ENCODE measurements around the gene CD46. TPM values are rescaled to one million over a fixed set of nuclear protein-coding genes. Genes with fewer than 3 reads are reported as not detected.
A peak's percentile ranks its signal among the peaks of the same experiment; 100 is the strongest.

Gene CD46
- total RNA-seq, 2 experiments from 2014 or later: 140 to 145 TPM

DNA sequence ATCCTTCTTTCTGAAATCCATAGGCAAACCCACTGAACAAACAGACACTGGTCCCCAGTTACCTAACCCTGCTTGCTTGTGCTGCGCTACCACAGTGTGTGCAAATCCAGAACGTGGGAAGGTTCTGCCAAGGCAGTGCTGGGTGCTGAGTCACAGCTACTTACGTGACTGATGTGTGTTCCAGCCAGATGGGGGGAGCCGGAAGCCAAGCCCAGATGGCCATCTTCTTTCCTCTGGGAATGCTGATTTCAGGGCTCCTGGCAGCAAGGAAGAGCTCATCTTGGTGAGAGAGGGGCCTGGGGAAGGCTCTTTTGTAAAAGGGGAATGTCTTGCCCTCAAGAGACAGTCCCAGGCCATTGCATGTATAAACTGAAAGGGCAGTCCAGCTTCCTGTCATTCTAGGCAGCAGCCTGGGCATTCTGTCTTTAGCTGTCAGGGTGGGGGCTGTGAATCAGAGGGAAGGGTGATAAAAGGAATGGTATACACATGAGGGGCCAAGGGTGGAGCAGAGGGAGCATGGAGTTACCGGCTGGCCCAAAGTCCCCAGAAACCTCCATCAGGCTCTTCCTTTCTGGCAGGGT is 54.1 kb downstream of the CD46 start:
- POLR2A ChIA-PET: interaction anchor here (1.4 to 2.1 kb wide), 2 partner anchors 8 to 18 kb away, joined by 6 to 11 read pairs; no protein-coding TSS in a partner anchor

DNA sequence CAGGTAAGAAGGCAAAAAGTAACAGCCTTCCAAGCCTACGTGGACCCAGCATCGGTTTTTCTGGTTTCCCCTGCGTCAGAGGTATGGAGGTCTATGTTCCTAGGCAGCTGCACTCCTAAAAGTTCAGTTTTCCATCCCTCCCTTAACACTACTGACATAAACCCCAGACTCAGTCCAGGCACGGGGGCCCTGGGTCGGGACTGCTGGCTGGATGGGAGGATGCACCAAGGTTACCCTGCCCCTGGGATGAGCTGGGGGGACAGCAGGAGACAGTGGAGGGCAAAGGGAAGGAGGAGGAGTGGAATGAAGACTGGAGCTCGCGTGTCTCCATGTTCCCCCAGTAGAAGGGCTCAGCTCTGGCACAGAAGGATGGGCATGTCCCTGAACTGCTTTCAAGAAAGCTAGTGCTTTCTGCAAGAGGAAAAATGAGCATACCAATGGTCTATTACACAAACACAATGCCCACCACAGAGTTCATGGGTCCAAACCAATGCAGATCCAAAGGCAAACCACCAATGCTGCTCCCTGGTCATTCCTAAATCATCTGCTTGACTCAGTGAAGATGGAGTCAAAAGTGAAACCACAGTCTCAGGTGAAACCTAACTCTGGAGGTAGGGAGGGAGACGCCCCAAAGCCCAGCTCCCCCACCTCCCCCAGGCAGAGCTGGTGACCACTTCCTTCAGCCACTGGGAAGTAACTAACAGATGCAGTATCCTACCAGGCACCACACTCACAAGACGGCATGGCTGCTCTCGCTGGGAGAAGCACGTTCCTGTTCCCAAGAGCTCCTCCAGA is 54.9 kb downstream of the CD46 start:
- H3K36me3 Mint-ChIP-seq (ENCODE audit: low read depth): peaks cover 70% of the 10 kb centered on the region
- no peaks in the 10 kb centered on the region for H3K27me3 Mint-ChIP-seq
- H3K4me1 Mint-ChIP-seq: peaks cover 40% of the 10 kb centered on the region
- H3K27ac Mint-ChIP-seq: peak overlapping the region; percentile 64
- no peak overlapping the region for H3K4me3 Mint-ChIP-seq
- ChIA-PET POLR2A (interaction anchor here (1.4 to 2.1 kb wide), 3 partner anchors 9 to 19 kb away, joined by 4 to 11 read pairs (median 6); no protein-coding TSS in a partner anchor), CTCF (interaction anchor here (0.9 to 2.5 kb wide), 4 partner anchors 9 to 156 kb away, joined by 3 to 18 read pairs (median 4); no protein-coding TSS in a partner anchor)
- DNase-seq: peak; percentile 36
- no peaks in the 10 kb centered on the region for H3K9me3 Mint-ChIP-seq

More for the DNA sequence above, 54.1 kb downstream of the CD46 start:
- H3K4me1 Mint-ChIP-seq: peaks cover 41% of the 10 kb centered on the region
- peaks cover 74% of the 10 kb centered on the region for H3K36me3 Mint-ChIP-seq (ENCODE audit: low read depth)
- no peaks in the 10 kb centered on the region for H3K9me3 Mint-ChIP-seq
- CTCF ChIA-PET: interaction anchor here (1.4 to 2.5 kb wide), 3 partner anchors 9 to 18 kb away, joined by 3 to 18 read pairs (median 4); no protein-coding TSS in a partner anchor
- H3K27me3 Mint-ChIP-seq: no peaks in the 10 kb centered on the region
- H3K27ac Mint-ChIP-seq: peak overlapping the region; percentile 16
- no peak for DNase-seq
- no peak overlapping the region for H3K4me3 Mint-ChIP-seq

DNA sequence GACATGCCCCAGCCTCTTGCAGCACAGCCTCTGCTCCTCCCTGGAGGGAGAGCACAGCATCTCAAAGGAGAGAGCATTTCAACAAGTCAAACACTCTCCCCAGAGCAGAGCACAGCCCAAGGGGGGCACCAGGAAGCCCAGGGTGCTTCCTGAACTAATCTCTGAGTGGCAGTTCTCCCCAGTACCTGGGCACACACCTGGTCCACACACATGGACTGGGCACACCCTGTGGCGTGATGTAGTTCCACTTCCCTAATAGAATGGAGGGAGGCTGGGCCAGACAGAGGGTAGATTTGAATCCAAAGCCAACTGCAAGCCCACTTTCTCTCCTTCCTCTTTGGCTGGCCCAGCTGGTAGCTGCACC is 55.5 kb downstream of the CD46 start:
- CTCF ChIA-PET: interaction anchor here (0.9 to 2.5 kb wide), 4 partner anchors 10 to 156 kb away, joined by 3 to 18 read pairs (median 4); no protein-coding TSS in a partner anchor
- no peaks in the 10 kb centered on the region for H3K9me3 Mint-ChIP-seq
- H3K36me3 Mint-ChIP-seq (ENCODE audit: low read depth): peaks cover 70% of the 10 kb centered on the region
- peaks cover 42% of the 10 kb centered on the region for H3K4me1 Mint-ChIP-seq
- H3K27ac Mint-ChIP-seq: peak overlapping the region; percentile 64
- POLR2A ChIA-PET: interaction anchor here (1.4 to 2.1 kb wide), 3 partner anchors 9 to 19 kb away, joined by 4 to 11 read pairs (median 6); no protein-coding TSS in a partner anchor
- H3K4me3 Mint-ChIP-seq: no peak overlapping the region
- DNase-seq: no peak
- H3K27me3 Mint-ChIP-seq: no peaks in the 10 kb centered on the region

DNA sequence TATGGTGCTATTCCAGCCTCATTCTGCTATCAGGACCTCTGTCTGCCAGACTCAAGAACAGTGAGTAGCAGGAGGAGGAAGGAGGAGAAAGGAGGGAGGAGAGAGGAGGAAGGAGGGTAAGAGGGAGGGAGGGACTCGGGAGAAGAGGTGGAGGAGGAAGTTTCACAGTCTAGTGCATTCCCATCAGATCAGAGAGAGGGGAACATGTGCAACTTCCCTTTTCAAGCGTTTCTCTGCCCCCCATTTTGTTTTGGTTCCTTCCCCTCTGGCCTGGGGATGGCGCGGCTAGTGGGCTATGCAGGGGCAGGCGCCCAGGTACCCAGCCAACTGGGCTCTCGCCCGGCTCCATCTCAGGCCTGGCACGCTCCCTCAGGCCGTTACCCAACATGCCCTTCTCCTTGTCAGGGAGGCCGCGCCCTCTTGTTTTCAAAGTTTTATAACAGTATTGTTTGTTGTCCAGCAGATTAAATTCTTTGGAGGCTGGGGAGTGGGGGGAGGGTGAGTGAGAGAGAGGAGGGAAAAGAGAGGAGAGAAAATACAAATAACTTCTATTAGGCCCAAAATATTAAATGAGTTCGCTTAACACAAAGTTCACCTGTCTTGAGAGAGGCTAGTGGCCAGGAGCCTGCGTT is 56.0 kb downstream of the CD46 start:
- peaks cover 42% of the 10 kb centered on the region for H3K4me1 Mint-ChIP-seq
- no peak overlapping the region for H3K4me3 Mint-ChIP-seq
- H3K9me3 Mint-ChIP-seq: no peaks in the 10 kb centered on the region
- no peak for DNase-seq
- ChIA-PET POLR2A (interaction anchor here (1.4 kb wide), 1 partner anchor 18 kb away, joined by 4 read pairs; no protein-coding TSS in a partner anchor), CTCF (interaction anchor here (1.4 to 2.5 kb wide), 3 partner anchors 10 to 16 kb away, joined by 3 to 18 read pairs (median 4); no protein-coding TSS in a partner anchor)
- H3K36me3 Mint-ChIP-seq (ENCODE audit: low read depth): peaks cover 70% of the 10 kb centered on the region
- H3K27me3 Mint-ChIP-seq: no peaks in the 10 kb centered on the region
- peak overlapping the region; percentile 64 for H3K27ac Mint-ChIP-seq

DNA sequence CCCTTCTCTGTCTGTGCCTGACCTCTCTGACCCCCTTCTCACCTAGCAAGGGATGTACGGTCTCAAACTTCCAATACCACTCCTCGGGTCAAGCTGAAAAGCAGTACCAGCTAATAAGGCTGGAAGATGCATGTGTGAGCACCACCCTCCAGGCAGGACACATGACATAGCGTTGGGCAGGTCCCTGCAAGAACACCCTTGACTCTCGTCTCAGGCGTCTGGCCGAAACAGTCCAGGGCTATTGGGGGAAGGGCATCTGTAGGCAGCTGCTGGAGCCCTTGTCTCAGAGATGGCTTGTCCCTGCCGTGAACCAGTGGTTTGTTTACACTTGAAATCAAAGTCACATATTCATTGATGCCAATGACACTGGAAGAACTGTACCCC is 56.5 kb downstream of the CD46 start:
- Mint-ChIP-seq H3K9me3 (no peaks in the 10 kb centered on the region), H3K4me1 (peaks cover 42% of the 10 kb centered on the region), H3K27ac (peak overlapping the region; percentile 28), H3K36me3 (ENCODE audit: low read depth) (peaks cover 70% of the 10 kb centered on the region), H3K27me3 (no peaks in the 10 kb centered on the region), H3K4me3 (no peak overlapping the region)
- peak; percentile 6 for DNase-seq
- ChIA-PET CTCF (no interaction called here), POLR2A (no interaction called here)

DNA sequence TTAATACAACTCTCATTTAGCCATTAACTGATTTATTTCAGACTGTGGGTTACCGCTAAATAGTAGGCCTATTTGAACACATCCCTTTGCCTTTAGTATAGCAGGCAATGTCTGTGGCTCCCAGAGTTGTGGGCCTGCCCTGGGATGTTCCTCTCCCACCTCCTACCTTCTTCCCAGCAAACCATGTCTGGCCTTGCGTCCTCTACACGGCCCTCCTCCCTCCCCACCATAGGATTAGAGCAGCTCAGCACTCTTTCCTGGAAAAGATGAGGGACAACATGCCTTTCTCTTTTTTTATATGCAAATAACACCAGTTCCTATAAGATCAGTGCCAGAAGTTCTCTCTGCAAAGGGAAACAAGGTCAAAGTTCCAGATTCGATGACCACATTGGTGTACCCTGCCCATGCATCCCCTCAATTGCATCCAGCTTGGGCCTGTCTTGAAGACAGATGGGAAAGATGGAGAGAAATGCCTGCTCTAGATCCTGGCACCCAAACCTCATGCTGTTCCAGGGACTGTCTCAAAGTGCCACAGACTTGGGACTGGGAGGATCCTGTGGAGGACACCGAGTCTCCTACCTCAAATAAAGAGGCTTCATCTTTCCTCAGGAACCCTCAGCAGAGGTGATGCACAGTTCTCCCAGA is 57.2 kb downstream of the CD46 start:
- no peaks in the 10 kb centered on the region for H3K9me3 Mint-ChIP-seq
- peak; percentile 11 for DNase-seq
- H3K4me3 Mint-ChIP-seq: no peak overlapping the region
- peaks cover 42% of the 10 kb centered on the region for H3K4me1 Mint-ChIP-seq
- POLR2A ChIA-PET: no interaction called here
- no peak overlapping the region for H3K27ac Mint-ChIP-seq
- CTCF ChIA-PET: no interaction called here
- peaks cover 74% of the 10 kb centered on the region for H3K36me3 Mint-ChIP-seq (ENCODE audit: low read depth)
- no peaks in the 10 kb centered on the region for H3K27me3 Mint-ChIP-seq

DNA sequence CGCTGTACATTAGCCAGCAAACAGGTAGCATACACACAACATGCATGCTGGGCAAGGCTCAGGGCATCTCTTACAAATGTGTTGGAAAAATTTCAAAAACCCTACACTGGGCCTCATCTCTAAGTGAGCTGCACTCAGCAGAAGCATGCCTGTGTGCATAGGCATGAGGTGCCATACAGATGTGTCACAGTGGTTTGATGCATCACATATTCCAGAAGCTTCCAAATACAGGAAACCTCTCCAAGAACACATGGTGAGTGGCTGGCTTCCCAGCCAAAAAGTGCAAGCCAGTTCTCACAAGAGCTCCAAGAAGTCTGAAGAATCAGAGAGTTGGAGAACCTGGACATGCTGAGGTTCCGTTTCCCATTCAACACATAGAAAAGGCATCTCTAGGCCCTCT is 58.3 kb downstream of the CD46 start:
- DNase-seq: peak; percentile 10
- no peak overlapping the region for H3K4me3 Mint-ChIP-seq
- POLR2A ChIA-PET: interaction anchor here (1.1 to 2.9 kb wide), 3 partner anchors 11 to 58 kb away, joined by 3 to 15 read pairs (median 5); no protein-coding TSS in a partner anchor
- H3K27me3 Mint-ChIP-seq: no peaks in the 10 kb centered on the region
- CTCF ChIA-PET: interaction anchor here (2.0 to 3.3 kb wide), 3 partner anchors 13 to 61 kb away, joined by 4 to 24 read pairs (median 14); no protein-coding TSS in a partner anchor
- peaks cover 78% of the 10 kb centered on the region for H3K36me3 Mint-ChIP-seq (ENCODE audit: low read depth)
- H3K4me1 Mint-ChIP-seq: peaks cover 49% of the 10 kb centered on the region
- H3K9me3 Mint-ChIP-seq: no peaks in the 10 kb centered on the region
- H3K27ac Mint-ChIP-seq: no peak overlapping the region

DNA sequence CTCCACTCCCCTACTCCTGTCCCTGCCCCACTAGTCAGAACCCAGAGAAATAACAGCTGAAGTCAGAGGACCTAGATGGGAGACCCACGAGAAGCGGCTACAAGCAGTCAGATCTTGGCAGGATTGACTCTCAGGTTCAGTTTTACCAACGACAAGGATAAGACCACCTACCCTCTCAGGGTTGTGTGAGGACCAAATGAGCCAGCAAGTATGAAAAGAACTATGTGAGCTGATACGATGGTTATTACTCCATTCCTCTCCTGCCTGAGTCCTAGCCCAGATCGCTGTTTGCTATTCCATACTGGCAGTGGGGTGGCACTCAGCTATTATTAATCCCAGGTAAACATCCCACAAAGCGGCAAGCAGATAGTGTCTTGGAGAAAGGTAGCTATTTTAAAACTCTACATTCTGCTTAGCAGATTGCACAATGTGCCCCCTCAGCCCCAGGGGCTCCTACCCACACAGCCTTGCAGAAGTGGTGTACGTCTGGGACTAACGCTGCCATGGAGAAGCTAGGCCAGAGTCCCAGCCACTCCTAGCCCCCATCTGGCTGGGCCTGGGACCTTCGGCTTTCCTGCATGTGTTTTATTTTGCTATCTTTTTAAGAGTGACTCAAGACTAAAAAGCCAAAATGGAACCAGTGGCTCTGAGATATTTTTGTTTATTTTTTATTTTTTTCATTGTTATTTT is 58.9 kb downstream of the CD46 start:
- H3K36me3 Mint-ChIP-seq (ENCODE audit: low read depth): peaks cover 80% of the 10 kb centered on the region
- H3K9me3 Mint-ChIP-seq: no peaks in the 10 kb centered on the region
- CTCF ChIA-PET: interaction anchor here (2.0 to 3.3 kb wide), 4 partner anchors 14 to 153 kb away, joined by 4 to 24 read pairs (median 12); no protein-coding TSS in a partner anchor

DNA sequence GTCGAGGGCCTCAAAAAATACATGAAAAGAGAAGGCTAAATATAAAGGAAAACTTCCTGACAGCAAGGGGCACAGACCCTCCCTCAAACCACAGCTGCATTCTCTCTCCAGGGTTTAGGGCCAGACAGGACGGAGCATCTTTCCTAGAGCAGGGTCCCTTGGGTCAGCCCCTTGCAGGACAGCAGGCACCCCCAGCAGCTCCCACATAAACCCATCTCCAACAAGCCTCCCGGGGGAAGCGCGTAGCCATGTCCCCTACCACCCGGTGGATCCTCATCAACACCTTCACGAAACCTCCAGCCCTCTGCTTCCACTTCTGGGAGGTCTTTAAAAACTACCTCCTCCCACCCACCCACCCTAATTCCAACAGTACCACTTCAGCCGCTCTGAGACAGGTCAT is 59.5 kb downstream of the CD46 start:
- no peaks in the 10 kb centered on the region for H3K27me3 Mint-ChIP-seq
- ChIA-PET POLR2A (interaction anchor here (1.1 to 2.9 kb wide), 5 partner anchors 8 to 57 kb away, joined by 3 to 15 read pairs (median 5); no protein-coding TSS in a partner anchor), CTCF (interaction anchor here (1.2 to 3.3 kb wide), 9 partner anchors 11 to 152 kb away, joined by 4 to 24 read pairs (median 6); no protein-coding TSS in a partner anchor)
- H3K4me3 Mint-ChIP-seq: no peak overlapping the region
- no peaks in the 10 kb centered on the region for H3K9me3 Mint-ChIP-seq
- H3K4me1 Mint-ChIP-seq: peaks cover 53% of the 10 kb centered on the region
- peaks cover 80% of the 10 kb centered on the region for H3K36me3 Mint-ChIP-seq (ENCODE audit: low read depth)
- DNase-seq: peak; percentile 13
- no peak overlapping the region for H3K27ac Mint-ChIP-seq

More for the DNA sequence above, 58.9 kb downstream of the CD46 start:
- peak; percentile 6 for DNase-seq
- peaks cover 52% of the 10 kb centered on the region for H3K4me1 Mint-ChIP-seq
- H3K4me3 Mint-ChIP-seq: no peak overlapping the region
- no peaks in the 10 kb centered on the region for H3K27me3 Mint-ChIP-seq
- no peak overlapping the region for H3K27ac Mint-ChIP-seq
- POLR2A ChIA-PET: interaction anchor here (1.1 to 2.9 kb wide), 4 partner anchors 8 to 58 kb away, joined by 3 to 15 read pairs (median 5); no protein-coding TSS in a partner anchor

DNA sequence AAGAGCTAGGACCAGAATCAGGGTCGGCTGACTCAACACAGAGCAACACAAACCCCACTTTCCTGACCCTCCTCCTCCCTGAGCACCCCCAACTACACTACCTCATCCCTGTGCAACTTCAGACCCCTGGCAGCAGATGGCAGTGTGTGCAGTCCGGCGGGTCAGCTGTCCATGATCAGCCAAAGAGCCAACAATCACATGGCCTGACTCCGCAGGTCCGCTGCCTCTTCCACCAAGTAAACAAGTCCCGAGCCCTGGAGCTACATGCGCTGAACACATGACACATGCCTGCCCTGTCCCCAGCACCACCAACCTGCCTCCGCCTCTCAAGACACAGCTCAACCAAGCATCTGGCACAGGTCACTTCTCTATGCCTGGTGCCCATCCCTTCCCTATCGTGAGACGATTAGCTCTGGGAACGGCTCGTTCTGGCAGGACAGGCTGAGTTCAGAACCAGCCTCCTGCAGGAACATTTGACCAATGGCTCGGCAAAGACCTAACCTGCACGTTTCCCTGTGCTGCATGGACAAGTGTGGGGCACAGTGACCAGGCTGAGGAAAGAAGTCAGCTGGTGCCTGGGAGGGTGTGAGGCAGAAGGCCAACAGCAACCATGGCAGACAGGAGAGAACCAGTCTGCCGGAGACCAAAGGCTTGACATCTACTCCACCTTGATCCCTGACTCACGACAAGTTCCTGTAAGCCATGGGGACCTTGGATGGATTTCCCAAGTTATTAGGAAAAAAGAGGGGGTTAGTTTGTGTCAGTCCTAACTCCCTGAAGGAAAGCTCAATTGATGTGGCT is 60.3 kb downstream of the CD46 start:
- ChIA-PET POLR2A (interaction anchor here (0.6 to 2.9 kb wide), 6 partner anchors 9 to 56 kb away, joined by 3 to 15 read pairs (median 5); no protein-coding TSS in a partner anchor), CTCF (interaction anchor here (0.6 to 3.3 kb wide), 11 partner anchors 10 to 151 kb away, joined by 3 to 24 read pairs (median 5); no protein-coding TSS in a partner anchor)
- no peaks in the 10 kb centered on the region for H3K27me3 Mint-ChIP-seq
- H3K9me3 Mint-ChIP-seq: no peaks in the 10 kb centered on the region
- peaks cover 53% of the 10 kb centered on the region for H3K4me1 Mint-ChIP-seq
- peaks cover 81% of the 10 kb centered on the region for H3K36me3 Mint-ChIP-seq (ENCODE audit: low read depth)
- H3K27ac Mint-ChIP-seq: no peak overlapping the region
- peak; percentile 18 for DNase-seq
- no peak overlapping the region for H3K4me3 Mint-ChIP-seq
